Ascending aorta (tissue), 2 donors: Measurements from ENCODE around the gene MCOLN2. TPM values are rescaled to one million over a fixed set of nuclear protein-coding genes. Genes with fewer than 3 reads are reported as not detected.

Experiments used
- DNase-seq, 2 donors: peaks; one replicate each; pipeline ENCODE4 v3.0.0-alpha.2; 2019; ENCODE audit warnings: low spot score in 2 of 2
- H3K27ac ChIP-seq, 2 donors: fragments of 200-600 bp; sonication (generic); one replicate each; pipeline ENCODE4 v1.5.1; 2016 to 2017; ENCODE audit warnings: mild to moderate bottlenecking in 1 of 2
- H3K27me3 ChIP-seq: fragments of 200-600 bp; sonication (generic); one replicate; pipeline ENCODE4 v1.5.1; 2017
- H3K36me3 ChIP-seq, 2 donors: fragments of 200-600 bp; sonication (generic); one replicate each; pipeline ENCODE4 v1.5.1; 2016
- H3K4me1 ChIP-seq, 2 donors: fragments of 200-600 bp; sonication (generic); one replicate each; pipeline ENCODE4 v1.5.1; 2016 to 2017; ENCODE audit warnings: mild to moderate bottlenecking in 1 of 2
- H3K4me3 ChIP-seq, 2 donors: fragments of 200-600 bp; sonication (generic); one replicate each; pipeline ENCODE4 v1.5.1; 2016 to 2017; ENCODE audit warnings: mild to moderate bottlenecking in 1 of 2
- H3K9me3 ChIP-seq, 2 donors: fragments of 200-600 bp; sonication (generic); one replicate each; pipeline ENCODE4 v1.5.1; 2016
- intact Hi-C: fragments of 100-400 bp; cut with DNase I; formaldehyde crosslinking; loops from one replicate; pipeline ENCODE4 v1.15.1; 2023
- total RNA-seq: library from RNA; depleted of rRNA; stranded (reverse); fragments of >200 nt; gene quantifications from one replicate; pipeline ENCODE4 v1.1.0, GENCODE V29; 2016
- TF ChIP-seq, protein P1 (sequence below), 3 experiments: fragments of 200-600 bp in 2 of 3; fragments of 450-650 bp in 1 of 3; sonication (generic) in 2 of 3; IDR thresholded peaks; one replicate each; pipeline ENCODE4 v1.5.1; 2016 to 2019; ENCODE audit warnings: antibody characterized with exemption in 3 of 3, mild to moderate bottlenecking in 1 of 3, moderate library complexity in 1 of 3

Gene MCOLN2
- total RNA-seq, 1 donor from 2014 or later: not detected

DNA sequence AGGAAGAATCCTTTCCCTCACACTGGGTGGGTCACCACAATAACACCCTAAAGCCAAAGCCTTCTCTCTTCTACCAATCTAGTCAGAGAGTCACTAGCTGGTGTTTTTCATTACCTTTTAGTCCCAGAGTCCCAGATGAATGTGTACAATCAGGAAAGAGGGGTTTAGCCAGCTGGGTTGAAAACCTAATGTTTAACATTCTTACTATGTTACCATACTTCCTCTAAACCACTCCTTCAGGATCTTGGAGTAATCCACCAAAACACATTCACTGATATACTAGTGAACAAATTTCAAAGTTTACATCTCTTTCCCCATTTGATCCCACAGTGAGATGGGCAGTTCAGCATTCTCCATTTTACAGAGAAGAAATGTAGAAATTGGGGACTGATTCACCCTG is 113.6 kb downstream of the MCOLN2 start:
- Histone ChIP-seq H3K27me3 (no peaks in the 10 kb centered on the region), H3K27ac (no peak overlapping the region), H3K4me3 (no peak overlapping the region), H3K9me3 (no peaks in the 10 kb centered on the region), H3K36me3 (no peaks in the 10 kb centered on the region), H3K4me1 (no peaks in the 10 kb centered on the region)
- no peak for DNase-seq
- TF ChIP-seq, protein P1, sequence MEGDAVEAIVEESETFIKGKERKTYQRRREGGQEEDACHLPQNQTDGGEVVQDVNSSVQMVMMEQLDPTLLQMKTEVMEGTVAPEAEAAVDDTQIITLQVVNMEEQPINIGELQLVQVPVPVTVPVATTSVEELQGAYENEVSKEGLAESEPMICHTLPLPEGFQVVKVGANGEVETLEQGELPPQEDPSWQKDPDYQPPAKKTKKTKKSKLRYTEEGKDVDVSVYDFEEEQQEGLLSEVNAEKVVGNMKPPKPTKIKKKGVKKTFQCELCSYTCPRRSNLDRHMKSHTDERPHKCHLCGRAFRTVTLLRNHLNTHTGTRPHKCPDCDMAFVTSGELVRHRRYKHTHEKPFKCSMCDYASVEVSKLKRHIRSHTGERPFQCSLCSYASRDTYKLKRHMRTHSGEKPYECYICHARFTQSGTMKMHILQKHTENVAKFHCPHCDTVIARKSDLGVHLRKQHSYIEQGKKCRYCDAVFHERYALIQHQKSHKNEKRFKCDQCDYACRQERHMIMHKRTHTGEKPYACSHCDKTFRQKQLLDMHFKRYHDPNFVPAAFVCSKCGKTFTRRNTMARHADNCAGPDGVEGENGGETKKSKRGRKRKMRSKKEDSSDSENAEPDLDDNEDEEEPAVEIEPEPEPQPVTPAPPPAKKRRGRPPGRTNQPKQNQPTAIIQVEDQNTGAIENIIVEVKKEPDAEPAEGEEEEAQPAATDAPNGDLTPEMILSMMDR (IDR thresholded peaks at IDR 0.05): no peak
- intact Hi-C loops: no loop called here

DNA sequence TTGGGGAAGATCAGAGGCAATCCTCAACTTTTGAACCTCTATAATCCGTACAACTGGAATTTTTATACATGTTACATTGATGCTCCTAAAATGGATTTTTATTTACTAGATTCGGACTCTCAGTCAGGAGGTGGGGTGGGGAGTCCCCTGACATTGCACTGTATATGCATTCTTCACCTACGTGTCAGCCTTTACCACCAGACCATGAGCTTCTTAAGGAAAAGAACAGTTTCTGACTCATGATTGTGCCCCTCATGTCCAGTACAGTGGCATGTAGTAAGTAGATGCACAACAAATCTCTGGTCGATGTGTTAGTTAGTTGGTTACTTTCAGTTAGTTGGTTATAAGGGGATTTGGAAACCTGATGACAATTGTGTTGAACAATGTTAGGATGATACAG is 119.3 kb downstream of the MCOLN2 start:
- no peak overlapping the region for H3K27ac ChIP-seq
- no peak overlapping the region for H3K4me3 ChIP-seq
- intact Hi-C loops: no loop called here

DNA sequence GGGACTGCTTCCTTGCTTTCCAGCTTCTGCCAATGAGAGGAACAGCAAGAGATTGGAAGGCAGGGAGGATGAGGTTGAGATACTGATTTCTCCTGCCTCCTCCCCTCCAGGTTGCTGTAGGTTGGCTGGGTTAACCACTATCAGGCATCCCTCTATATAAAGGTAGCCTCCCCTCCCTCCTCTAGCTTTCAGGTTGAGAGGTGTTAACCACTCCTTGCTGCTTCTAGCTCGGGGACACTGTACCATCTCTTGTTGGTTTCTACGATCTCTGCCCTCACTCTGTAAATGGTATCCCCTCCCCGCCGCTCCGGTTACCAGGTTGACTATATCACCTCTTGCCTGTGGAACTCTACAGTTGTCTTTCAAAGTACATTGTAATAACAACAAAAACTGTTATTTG is 120.6 kb downstream of the MCOLN2 start:
- Histone ChIP-seq H3K27me3 (no peaks in the 10 kb centered on the region), H3K9me3 (no peaks in the 10 kb centered on the region), H3K4me3 (no peak overlapping the region), H3K36me3 (no peaks in the 10 kb centered on the region), H3K27ac (no peak overlapping the region), H3K4me1 (no peaks in the 10 kb centered on the region)
- intact Hi-C loops: no loop called here
- no peak for DNase-seq
- TF ChIP-seq, protein P1 (IDR thresholded peaks at IDR 0.05): no peak

More for the DNA sequence above, 119.3 kb downstream of the MCOLN2 start:
- no peak for DNase-seq
- Histone ChIP-seq H3K36me3 (no peaks in the 10 kb centered on the region), H3K4me1 (no peaks in the 10 kb centered on the region), H3K27me3 (no peaks in the 10 kb centered on the region), H3K9me3 (no peaks in the 10 kb centered on the region)
- TF ChIP-seq, protein P1 (IDR thresholded peaks at IDR 0.05): no peak

Other genes with a start within 250 kb of the MCOLN2 start
- gene LPAR3, start 103.9 kb downstream of the MCOLN2 start, total RNA-seq: not detected
- 0.32 TPM for gene MCOLN3, start 51.4 kb upstream of the MCOLN2 start, total RNA-seq
- 0.43 TPM for gene SYDE2, start 203.9 kb upstream of the MCOLN2 start, total RNA-seq